HG02571 (cell line): Measurements from ENCODE around the gene SRGAP1.

ENCODE experiments used
- ATAC-seq: cut with Tn5 transposase; IDR thresholded peaks from one replicate; pipeline ENCODE4 v1.9.1; 2021; ENCODE audit warnings: mild to moderate bottlenecking, moderate library complexity; ENCODE audit not compliant: unreplicated experiment

SRGAP1 gene

GRCh38 chr12:63958876-63959580 is 114.5 kb downstream of the SRGAP1 start:
- ATAC-seq = no peak

GRCh38 chr12:63961048-63961447 is 116.5 kb downstream of the SRGAP1 start:
- no peak for ATAC-seq

GRCh38 chr12:63961543-63961942 is 117.0 kb downstream of the SRGAP1 start:
- ATAC-seq = no peak

GRCh38 chr12:63963868-63964267 is 119.4 kb downstream of the SRGAP1 start:
- no peak for ATAC-seq

GRCh38 chr12:63964301-63964700 is 119.8 kb downstream of the SRGAP1 start:
- no peak for ATAC-seq

GRCh38 chr12:63965936-63966605 is 121.6 kb downstream of the SRGAP1 start:
- no peak for ATAC-seq

GRCh38 chr12:63966606-63966975 is 122.1 kb downstream of the SRGAP1 start:
- ATAC-seq = no peak

GRCh38 chr12:63967358-63968145 is 123.1 kb downstream of the SRGAP1 start:
- no peak for ATAC-seq

- ATAC-seq = no peak
Measured at GRCh38 chr12:63968673-63969072, 124.2 kb downstream of the SRGAP1 start.

- ATAC-seq = no peak
Measured at GRCh38 chr12:63976902-63977395, 132.4 kb downstream of the SRGAP1 start.

GRCh38 chr12:63977441-63977840 is 132.9 kb downstream of the SRGAP1 start:
- ATAC-seq = no peak

- no peak for ATAC-seq
Measured at GRCh38 chr12:63978519-63978918, 134.0 kb downstream of the SRGAP1 start.

- ATAC-seq = no peak
Measured at GRCh38 chr12:63980211-63980610, 135.7 kb downstream of the SRGAP1 start.

GRCh38 chr12:63981343-63981742 is 136.8 kb downstream of the SRGAP1 start:
- ATAC-seq = no peak

- ATAC-seq = no peak
Measured at GRCh38 chr12:63982604-63983295, 138.2 kb downstream of the SRGAP1 start.

GRCh38 chr12:63985456-63985855 is 141.0 kb downstream of the SRGAP1 start:
- no peak for ATAC-seq

GRCh38 chr12:63985945-63986344 is 141.4 kb downstream of the SRGAP1 start:
- ATAC-seq = no peak

GRCh38 chr12:63989301-63989845 is 144.9 kb downstream of the SRGAP1 start:
- no peak for ATAC-seq

- ATAC-seq = no peak
Measured at GRCh38 chr12:63990828-63991547, 146.5 kb downstream of the SRGAP1 start.

- no peak for ATAC-seq
Measured at GRCh38 chr12:63994704-63995103, 150.2 kb downstream of the SRGAP1 start.
